K562 (cell line): ENCODE data around the gene DESI1. TPM values are rescaled to one million over a fixed set of nuclear protein-coding genes. Genes with fewer than 3 reads are reported as not detected.

Experiments used
- CEBPG ChIP-seq, 3 experiments: fragments of 200-800 bp in 1 of 3; sonication (Bioruptor generic) in 1 of 3; sonication (generic) in 1 of 3; formaldehyde crosslinking in 1 of 3; IDR thresholded peaks in 2 of 3; conservative IDR thresholded peaks in 1 of 3; 2 replicates each; pipeline versions ENCODE4 v1.6.1 to v1.8.0; 2016 to 2022; ENCODE audit warnings: missing compliant biosample characterization in 2 of 3, missing genetic modification characterization in 2 of 3, mild to moderate bottlenecking in 1 of 3, missing genetic modification reagents in 1 of 3
- ESRRA ChIP-seq: fragments of 450-650 bp; IDR thresholded peaks from 2 replicates; pipeline ENCODE4 v1.6.1; 2014; ENCODE audit warnings: low read depth, mild to moderate bottlenecking, moderate library complexity, borderline replicate concordance
- ETS2 ChIP-seq: IDR thresholded peaks from 2 replicates; pipeline ENCODE4 v1.6.1; 2016; ENCODE audit warnings: borderline replicate concordance, missing genetic modification characterization, mild to moderate bottlenecking, moderate library complexity, missing compliant biosample characterization; ENCODE audit not compliant: poor library complexity, severe bottlenecking
- FOXP4 ChIP-seq: sonication (generic); formaldehyde crosslinking; IDR thresholded peaks from 2 replicates; pipeline ENCODE4 v1.8.0; 2022; ENCODE audit warnings: mild to moderate bottlenecking, missing genetic modification reagents, borderline replicate concordance
- HOXB6 ChIP-seq: fragments of 250-450 bp; sonication (Bioruptor Pico); IDR thresholded peaks from 2 replicates; pipeline ENCODE4 v1.5.1; 2022; ENCODE audit warnings: mild to moderate bottlenecking, borderline replicate concordance
- IRF9 ChIP-seq: fragments of 450-650 bp; IDR thresholded peaks from 2 replicates; pipeline ENCODE4 v1.6.1; 2016; ENCODE audit warnings: missing biosample characterization, missing genetic modification characterization
- MEF2D ChIP-seq: conservative IDR thresholded peaks from 2 replicates; pipeline ENCODE4 v1.6.1; 2016; ENCODE audit warnings: low read depth, missing genetic modification characterization, missing compliant biosample characterization
- MYBL2 ChIP-seq, 2 experiments: fragments of 450-650 bp in 1 of 2; sonication (generic) in 1 of 2; formaldehyde crosslinking in 1 of 2; IDR thresholded peaks; 2 replicates each; pipeline versions ENCODE4 v1.6.1 to v1.8.1; 2017 to 2022; ENCODE audit warnings: borderline replicate concordance in 1 of 2, inconsistent platforms in 1 of 2, low read depth in 1 of 2, mild to moderate bottlenecking in 1 of 2, missing genetic modification reagents in 1 of 2, moderate library complexity in 1 of 2
- OTX1 ChIP-seq: fragments of 450-650 bp; formaldehyde crosslinking; IDR thresholded peaks from 2 replicates; pipeline ENCODE4 v1.4.0; 2022; ENCODE audit warnings: mild to moderate bottlenecking
- SRSF7 ChIP-seq: fragments of 200-400 bp; formaldehyde crosslinking; optimal IDR thresholded peaks from 2 replicates; pipeline ENCODE3; 2017; ENCODE audit warnings: mild to moderate bottlenecking, low read depth, low read length
- YBX1 ChIP-seq: fragments of 450-650 bp; IDR thresholded peaks from 2 replicates; pipeline ENCODE4 v1.7.1; 2016; ENCODE audit warnings: mild to moderate bottlenecking
- ZBTB40 ChIP-seq, 2 experiments: fragments of 450-650 bp in 1 of 2; sonication (generic) in 1 of 2; formaldehyde crosslinking in 1 of 2; IDR thresholded peaks; 2 replicates each; pipeline versions ENCODE4 v1.7.1 to v1.9.0; 2016 to 2022; ENCODE audit warnings: inconsistent platforms in 1 of 2, mild to moderate bottlenecking in 1 of 2, missing genetic modification reagents in 1 of 2
- ZNF263 ChIP-seq: sonication (generic); formaldehyde crosslinking; IDR thresholded peaks from 2 replicates; pipeline ENCODE4 v1.8.0; 2022; ENCODE audit warnings: mild to moderate bottlenecking, missing genetic modification reagents, borderline replicate concordance
- ZNF583 ChIP-seq: fragments of 250-450 bp; sonication (Bioruptor Pico); IDR thresholded peaks from 2 replicates; pipeline ENCODE4 v1.4.0; 2020
- polyA plus RNA-seq, 8 experiments: library from polyadenylated mRNA; depleted of rRNA in 4 of 8; stranded (reverse) in 5 of 8; unstranded in 3 of 8; fragments of >200 nt; fragmentation: Nextera tagmentation in 2 of 8; fragmentation: Illumina TruSeq in 1 of 8; extraction: Ambion mirVana in 2 of 8; extraction: Trizol in 1 of 8; gene quantifications; 2 replicates each; pipeline versions ENCODE4 v1.2.1 to v1.2.3, GENCODE V29; 2011 to 2014; ENCODE audit warnings: inconsistent platforms in 1 of 8, missing spikeins in 1 of 8
- total RNA-seq, 7 experiments: library from RNA; depleted of rRNA in 6 of 7; stranded (reverse); fragments of >200 nt in 6 of 7; fragmentation: Illumina TruSeq in 2 of 7; extraction: Trizol in 2 of 7; gene quantifications; 2 replicates each; pipeline versions ENCODE4 v1.2.1 to v1.2.3, GENCODE V29; 2011 to 2021; ENCODE audit warnings: low replicate concordance in 1 of 7

Gene DESI1
- total and polyA plus RNA-seq, 9 of the 15 experiments (the other 6 are each of a cell fraction or from before 2014, with no cell fraction given): 7.2 to 45.9 (median 29.8) TPM

GRCh38 chr22:41563051-41563711 is 57.7 kb downstream of the DESI1 start (continued):
- no peak for TF ChIP-seq ZBTB40 (IDR thresholded peaks at IDR 0.05)
- TF ChIP-seq ZBTB40 (CRISPR knock-in tag; IDR thresholded peaks at IDR 0.05): no peak
- no peak for TF ChIP-seq SRSF7
- TF ChIP-seq OTX1: no peak
- TF ChIP-seq ZNF583 (CRISPR knock-in tag): no peak
- 0 out of 2 replicates have a peak, but pooled peaks have one; percentile 12 for TF ChIP-seq ESRRA
- TF ChIP-seq YBX1: no peak
- TF ChIP-seq IRF9: no peak
- TF ChIP-seq HOXB6: no peak
- TF ChIP-seq MYBL2 (IDR thresholded peaks at IDR 0.05; ENCODE audit: low read depth): no peak
- TF ChIP-seq MYBL2 (CRISPR knock-in tag; IDR thresholded peaks at IDR 0.05; ENCODE audit: borderline replicate concordance): no peak
- no peak for TF ChIP-seq ZNF263 (CRISPR knock-in tag)
- TF ChIP-seq ETS2 (tag): no peak
- no peak for TF ChIP-seq CEBPG (CRISPR knock-in tag; IDR thresholded peaks at IDR 0.05)
- no peak for TF ChIP-seq CEBPG (tag; conservative IDR thresholded peaks at IDR 0.05 in 1 of 2, IDR thresholded peaks at IDR 0.05 in 1 of 2)
- no peak for TF ChIP-seq FOXP4 (CRISPR knock-in tag)
- no peak for TF ChIP-seq MEF2D
